K562 (cell line): ENCODE results near the gene PPP3CB. TPM values are rescaled to one million over a fixed set of nuclear protein-coding genes. Genes with fewer than 3 reads are reported as not detected.

Experiments used
- CC2D1A ChIP-seq: fragments of 450-650 bp; IDR thresholded peaks from 2 replicates; pipeline ENCODE4 v1.6.1; 2017; ENCODE audit warnings: mild to moderate bottlenecking
- HDAC8 ChIP-seq: fragments of 450-650 bp; IDR thresholded peaks from 2 replicates; pipeline ENCODE4 v1.6.1; 2016; ENCODE audit warnings: mild to moderate bottlenecking, missing genetic modification characterization, moderate library complexity, missing compliant biosample characterization
- HNRNPK ChIP-seq: fragments of 200-400 bp; formaldehyde crosslinking; IDR thresholded peaks from one replicate; pipeline ENCODE4 v1.6.1; 2018; ENCODE audit warnings: mild to moderate bottlenecking, low read depth, low read length; ENCODE audit not compliant: poor library complexity, severe bottlenecking
- KDM5B ChIP-seq: fragments of 200-600 bp; sonication (generic); IDR thresholded peaks from 2 replicates; pipeline ENCODE4 v1.6.1; 2012; ENCODE audit warnings: low read depth, mild to moderate bottlenecking, moderate library complexity, low read length, control low read depth, inconsistent platforms; ENCODE audit not compliant: insufficient replicate concordance
- MTA3 ChIP-seq: fragments of 450-650 bp; formaldehyde crosslinking; IDR thresholded peaks from 2 replicates; pipeline ENCODE4 v1.6.1; 2017; ENCODE audit warnings: mild to moderate bottlenecking, borderline replicate concordance
- NCOA1 ChIP-seq: fragments of 450-650 bp; IDR thresholded peaks from 2 replicates; pipeline ENCODE4 v1.6.1; 2016; ENCODE audit warnings: low read depth
- RFX5 ChIP-seq: IDR thresholded peaks from 2 replicates; pipeline ENCODE4 v1.6.1; 2011; ENCODE audit warnings: low read depth, mild to moderate bottlenecking, improper control_type of control experiment, low read length
- SNRNP70 ChIP-seq: fragments of 200-400 bp; formaldehyde crosslinking; optimal IDR thresholded peaks from 2 replicates; pipeline ENCODE3; 2017; ENCODE audit warnings: low read depth, low read length
- SREBF2 ChIP-seq: sonication (generic); formaldehyde crosslinking; IDR thresholded peaks from 2 replicates; pipeline ENCODE4 v1.4.0; 2020; ENCODE audit warnings: mild to moderate bottlenecking, missing genetic modification reagents
- ZC3H4 ChIP-seq: sonication (generic); formaldehyde crosslinking; IDR thresholded peaks from 2 replicates; pipeline ENCODE4 v1.9.0; 2021; ENCODE audit warnings: missing genetic modification reagents, borderline replicate concordance
- ZC3H8 ChIP-seq: fragments of 450-650 bp; IDR thresholded peaks from 2 replicates; pipeline ENCODE4 v1.6.1; 2017
- ZNF76 ChIP-seq: fragments of 250-450 bp; sonication (Bioruptor Pico); IDR thresholded peaks from 2 replicates; pipeline ENCODE4 v1.4.0; 2020; ENCODE audit warnings: mild to moderate bottlenecking, moderate library complexity, borderline replicate concordance
- polyA plus RNA-seq, 8 experiments: library from polyadenylated mRNA; depleted of rRNA in 4 of 8; stranded (reverse) in 5 of 8; unstranded in 3 of 8; fragments of >200 nt; fragmentation: Nextera tagmentation in 2 of 8; fragmentation: Illumina TruSeq in 1 of 8; extraction: Ambion mirVana in 2 of 8; extraction: Trizol in 1 of 8; gene quantifications; 2 replicates each; pipeline versions ENCODE4 v1.2.1 to v1.2.3, GENCODE V29; 2011 to 2014; ENCODE audit warnings: inconsistent platforms in 1 of 8, missing spikeins in 1 of 8
- total RNA-seq, 7 experiments: library from RNA; depleted of rRNA in 6 of 7; stranded (reverse); fragments of >200 nt in 6 of 7; fragmentation: Illumina TruSeq in 2 of 7; extraction: Trizol in 2 of 7; gene quantifications; 2 replicates each; pipeline versions ENCODE4 v1.2.1 to v1.2.3, GENCODE V29; 2011 to 2021; ENCODE audit warnings: low replicate concordance in 1 of 7
- TF ChIP-seq, protein P1 (sequence below): fragments of 250-450 bp; sonication (Bioruptor Pico); IDR thresholded peaks from 2 replicates; pipeline ENCODE4 v1.9.0; 2021; ENCODE audit warnings: mild to moderate bottlenecking, inconsistent platforms
- TF ChIP-seq, protein P2 (sequence below), 2 experiments: fragments of 450-650 bp; formaldehyde crosslinking in 1 of 2; IDR thresholded peaks; 2 replicates each; pipeline versions ENCODE4 v1.4.0 to v1.6.1; 2014 to 2020; ENCODE audit warnings: mild to moderate bottlenecking in 2 of 2, borderline replicate concordance in 1 of 2, low read depth in 1 of 2
- TF ChIP-seq, protein P3 (sequence below), 2 experiments: fragments of 450-650 bp in 1 of 2; sonication (generic) in 1 of 2; formaldehyde crosslinking in 1 of 2; IDR thresholded peaks in 1 of 2; conservative IDR thresholded peaks in 1 of 2; 2 replicates each; pipeline versions ENCODE4 v1.6.1 to v1.8.1; 2016 to 2023; ENCODE audit warnings: mild to moderate bottlenecking in 2 of 2, moderate library complexity in 2 of 2, inconsistent platforms in 1 of 2, missing genetic modification reagents in 1 of 2

PPP3CB gene
- total and polyA plus RNA-seq, 9 of the 15 experiments (the other 6 are each of a cell fraction or from before 2014, with no cell fraction given) = 9.6 to 27.6 (median 17.8) TPM

DNA sequence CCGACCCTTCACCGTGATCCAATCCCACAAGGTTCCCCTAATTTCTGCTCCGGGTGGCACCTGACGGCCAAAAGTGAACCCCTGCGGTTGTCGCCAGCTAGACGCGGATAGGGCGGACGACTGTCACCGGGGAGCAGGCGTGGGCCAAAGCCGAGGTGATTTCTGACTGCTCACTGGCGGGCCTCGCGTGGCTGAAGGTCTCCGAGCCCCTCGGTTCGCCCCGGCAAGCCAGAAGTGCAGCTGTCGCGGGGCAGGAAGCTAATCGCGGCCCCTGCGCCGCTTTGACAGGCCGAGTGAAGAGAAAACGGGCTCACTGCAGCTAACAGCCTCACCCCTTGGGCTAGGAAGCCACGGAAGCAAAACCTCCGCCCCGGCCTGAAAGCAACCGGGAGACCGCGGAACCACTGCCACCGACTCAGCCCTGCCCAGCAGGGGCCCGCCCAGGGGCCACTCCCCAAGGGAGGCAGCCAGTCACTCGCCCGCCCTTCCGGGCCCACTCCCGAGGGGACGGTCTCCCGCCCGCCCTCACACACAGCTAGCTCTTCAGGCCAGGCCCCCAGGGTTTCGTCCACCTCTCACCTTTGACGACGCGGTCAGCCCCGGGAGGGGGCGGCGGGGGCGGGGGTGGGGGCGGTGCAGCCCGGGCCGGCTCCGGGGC is 469 bp downstream of the PPP3CB start (continued):
- no peak for TF ChIP-seq HNRNPK
- TF ChIP-seq MTA3 = peak; percentile 86; the same call in 1 of the 2 replicates
- TF ChIP-seq, protein P1, sequence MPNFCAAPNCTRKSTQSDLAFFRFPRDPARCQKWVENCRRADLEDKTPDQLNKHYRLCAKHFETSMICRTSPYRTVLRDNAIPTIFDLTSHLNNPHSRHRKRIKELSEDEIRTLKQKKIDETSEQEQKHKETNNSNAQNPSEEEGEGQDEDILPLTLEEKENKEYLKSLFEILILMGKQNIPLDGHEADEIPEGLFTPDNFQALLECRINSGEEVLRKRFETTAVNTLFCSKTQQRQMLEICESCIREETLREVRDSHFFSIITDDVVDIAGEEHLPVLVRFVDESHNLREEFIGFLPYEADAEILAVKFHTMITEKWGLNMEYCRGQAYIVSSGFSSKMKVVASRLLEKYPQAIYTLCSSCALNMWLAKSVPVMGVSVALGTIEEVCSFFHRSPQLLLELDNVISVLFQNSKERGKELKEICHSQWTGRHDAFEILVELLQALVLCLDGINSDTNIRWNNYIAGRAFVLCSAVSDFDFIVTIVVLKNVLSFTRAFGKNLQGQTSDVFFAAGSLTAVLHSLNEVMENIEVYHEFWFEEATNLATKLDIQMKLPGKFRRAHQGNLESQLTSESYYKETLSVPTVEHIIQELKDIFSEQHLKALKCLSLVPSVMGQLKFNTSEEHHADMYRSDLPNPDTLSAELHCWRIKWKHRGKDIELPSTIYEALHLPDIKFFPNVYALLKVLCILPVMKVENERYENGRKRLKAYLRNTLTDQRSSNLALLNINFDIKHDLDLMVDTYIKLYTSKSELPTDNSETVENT = peak; percentile 92
- peak; percentile 82 for TF ChIP-seq KDM5B
- no peak for TF ChIP-seq HDAC8 (tag)
- no peak for TF ChIP-seq ZNF76
- TF ChIP-seq, protein P2, sequence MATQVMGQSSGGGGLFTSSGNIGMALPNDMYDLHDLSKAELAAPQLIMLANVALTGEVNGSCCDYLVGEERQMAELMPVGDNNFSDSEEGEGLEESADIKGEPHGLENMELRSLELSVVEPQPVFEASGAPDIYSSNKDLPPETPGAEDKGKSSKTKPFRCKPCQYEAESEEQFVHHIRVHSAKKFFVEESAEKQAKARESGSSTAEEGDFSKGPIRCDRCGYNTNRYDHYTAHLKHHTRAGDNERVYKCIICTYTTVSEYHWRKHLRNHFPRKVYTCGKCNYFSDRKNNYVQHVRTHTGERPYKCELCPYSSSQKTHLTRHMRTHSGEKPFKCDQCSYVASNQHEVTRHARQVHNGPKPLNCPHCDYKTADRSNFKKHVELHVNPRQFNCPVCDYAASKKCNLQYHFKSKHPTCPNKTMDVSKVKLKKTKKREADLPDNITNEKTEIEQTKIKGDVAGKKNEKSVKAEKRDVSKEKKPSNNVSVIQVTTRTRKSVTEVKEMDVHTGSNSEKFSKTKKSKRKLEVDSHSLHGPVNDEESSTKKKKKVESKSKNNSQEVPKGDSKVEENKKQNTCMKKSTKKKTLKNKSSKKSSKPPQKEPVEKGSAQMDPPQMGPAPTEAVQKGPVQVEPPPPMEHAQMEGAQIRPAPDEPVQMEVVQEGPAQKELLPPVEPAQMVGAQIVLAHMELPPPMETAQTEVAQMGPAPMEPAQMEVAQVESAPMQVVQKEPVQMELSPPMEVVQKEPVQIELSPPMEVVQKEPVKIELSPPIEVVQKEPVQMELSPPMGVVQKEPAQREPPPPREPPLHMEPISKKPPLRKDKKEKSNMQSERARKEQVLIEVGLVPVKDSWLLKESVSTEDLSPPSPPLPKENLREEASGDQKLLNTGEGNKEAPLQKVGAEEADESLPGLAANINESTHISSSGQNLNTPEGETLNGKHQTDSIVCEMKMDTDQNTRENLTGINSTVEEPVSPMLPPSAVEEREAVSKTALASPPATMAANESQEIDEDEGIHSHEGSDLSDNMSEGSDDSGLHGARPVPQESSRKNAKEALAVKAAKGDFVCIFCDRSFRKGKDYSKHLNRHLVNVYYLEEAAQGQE (IDR thresholded peaks at IDR 0.05; ENCODE audit: borderline replicate concordance) = no peak
- TF ChIP-seq, protein P2 (CRISPR knock-in tag; IDR thresholded peaks at IDR 0.05; ENCODE audit: low read depth) = peak; percentile 82
- no peak for TF ChIP-seq CC2D1A
- no peak for TF ChIP-seq SREBF2 (CRISPR knock-in tag)
- TF ChIP-seq, protein P3, sequence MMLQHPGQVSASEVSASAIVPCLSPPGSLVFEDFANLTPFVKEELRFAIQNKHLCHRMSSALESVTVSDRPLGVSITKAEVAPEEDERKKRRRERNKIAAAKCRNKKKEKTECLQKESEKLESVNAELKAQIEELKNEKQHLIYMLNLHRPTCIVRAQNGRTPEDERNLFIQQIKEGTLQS (IDR thresholded peaks at IDR 0.05) = no peak
- TF ChIP-seq, protein P3 (CRISPR knock-in tag; conservative IDR thresholded peaks at IDR 0.05) = peak; percentile 64
- TF ChIP-seq RFX5 = no peak
- TF ChIP-seq ZC3H8 = no peak
- no peak for TF ChIP-seq SNRNP70
- no peak for TF ChIP-seq ZC3H4 (CRISPR knock-in tag)
- TF ChIP-seq NCOA1 = peak; percentile 51
